Stimulated activated CD8-positive, alpha-beta memory T cell treated with anti-CD3 and anti-CD28 coated beads, Interleukin-12 subunit alpha, Interleukin-12 subunit beta, amount 100 ng/mL, for 24 hours (primary cell): Measurements from ENCODE around the gene RSPO3.
"Not testable (repeated sequence)": the region's sequence is repeated elsewhere in the genome, so short reads cannot be mapped to it uniquely, and the experiment has no call there.

Experiments
- DNase-seq: peaks from one replicate; pipeline ENCODE4 v3.0.0-alpha.2; 2020; ENCODE audit errors: extremely low read depth

Gene RSPO3

DNA sequence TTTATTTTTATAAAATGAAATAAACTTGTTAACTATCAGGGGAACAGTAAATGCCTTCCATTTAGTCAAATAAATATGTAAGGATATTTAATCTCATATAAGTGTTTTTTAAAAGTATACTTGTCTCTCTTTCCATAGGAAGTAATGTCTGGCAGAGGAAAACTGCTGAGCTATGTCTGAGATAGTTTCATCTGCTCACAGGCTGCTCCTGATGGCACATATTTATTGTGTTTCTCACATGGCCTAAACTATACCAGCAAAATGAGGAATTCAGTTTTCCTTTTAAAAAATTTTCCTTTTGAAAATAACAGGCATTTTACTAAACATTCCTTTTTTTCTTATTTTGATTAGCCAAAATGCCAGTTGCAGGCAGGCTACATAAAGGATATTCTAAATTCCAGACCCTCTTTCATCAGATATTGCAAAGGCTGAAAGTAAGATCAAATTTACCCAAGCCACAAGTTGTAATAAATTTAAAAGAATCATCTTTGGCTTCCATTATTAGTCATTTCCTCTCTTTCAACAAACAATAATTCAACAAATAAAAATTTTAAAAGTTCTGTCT lies 88.1 kb downstream of the RSPO3 start:
- no peak for DNase-seq

- no peak for DNase-seq
Observed at GRCh38 chr6:127207591-127208120, 89.2 kb downstream of the RSPO3 start.

DNA sequence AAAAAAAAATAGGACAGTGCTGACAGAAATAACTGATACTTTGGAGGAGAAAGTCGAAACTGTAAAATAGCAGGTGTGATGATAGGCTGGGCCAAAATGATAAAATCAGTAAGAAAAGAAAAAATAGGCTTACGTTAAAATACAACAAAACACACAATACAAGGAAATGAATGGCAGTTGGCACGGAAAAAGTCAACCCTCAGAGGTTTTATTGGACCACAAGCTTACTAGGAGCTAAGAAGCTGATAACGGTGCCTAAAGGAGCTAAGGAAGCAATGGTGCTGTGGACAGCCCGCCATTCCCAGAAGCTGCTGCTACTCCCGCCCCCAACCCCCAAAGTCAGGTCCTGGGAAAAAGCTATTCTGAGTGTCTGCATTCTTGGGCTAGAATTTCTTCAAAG lies 92.3 kb downstream of the RSPO3 start:
- DNase-seq: no peak

- DNase-seq: no peak
Observed at GRCh38 chr6:127212376-127212775, 93.9 kb downstream of the RSPO3 start.

- DNase-seq: not testable (repeated sequence)
Observed at GRCh38 chr6:127214032-127214431, 95.6 kb downstream of the RSPO3 start.

DNA sequence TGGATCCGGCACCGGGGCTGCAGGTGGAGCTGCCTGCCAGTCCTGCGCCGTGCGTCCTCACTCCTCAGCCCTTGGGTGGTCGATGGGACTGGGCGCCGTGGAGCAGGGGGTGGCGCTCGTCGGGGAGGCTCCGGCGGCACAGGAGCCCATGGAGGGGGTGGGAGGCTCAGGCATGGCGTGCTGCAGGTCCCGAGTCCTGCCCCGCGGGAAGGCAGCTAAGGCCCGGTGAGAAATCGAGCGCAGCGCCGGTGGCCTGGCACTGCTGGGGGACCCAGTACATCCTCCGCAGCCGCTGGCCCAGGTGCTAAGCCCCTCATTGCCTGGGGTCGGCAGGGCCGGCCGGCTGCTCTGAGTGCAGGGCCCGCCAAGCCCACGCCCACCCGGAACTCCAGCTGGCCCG lies 96.1 kb downstream of the RSPO3 start:
- DNase-seq: not testable (repeated sequence)

GRCh38 chr6:127215931-127216330 lies 97.5 kb downstream of the RSPO3 start:
- DNase-seq: no peak

DNA sequence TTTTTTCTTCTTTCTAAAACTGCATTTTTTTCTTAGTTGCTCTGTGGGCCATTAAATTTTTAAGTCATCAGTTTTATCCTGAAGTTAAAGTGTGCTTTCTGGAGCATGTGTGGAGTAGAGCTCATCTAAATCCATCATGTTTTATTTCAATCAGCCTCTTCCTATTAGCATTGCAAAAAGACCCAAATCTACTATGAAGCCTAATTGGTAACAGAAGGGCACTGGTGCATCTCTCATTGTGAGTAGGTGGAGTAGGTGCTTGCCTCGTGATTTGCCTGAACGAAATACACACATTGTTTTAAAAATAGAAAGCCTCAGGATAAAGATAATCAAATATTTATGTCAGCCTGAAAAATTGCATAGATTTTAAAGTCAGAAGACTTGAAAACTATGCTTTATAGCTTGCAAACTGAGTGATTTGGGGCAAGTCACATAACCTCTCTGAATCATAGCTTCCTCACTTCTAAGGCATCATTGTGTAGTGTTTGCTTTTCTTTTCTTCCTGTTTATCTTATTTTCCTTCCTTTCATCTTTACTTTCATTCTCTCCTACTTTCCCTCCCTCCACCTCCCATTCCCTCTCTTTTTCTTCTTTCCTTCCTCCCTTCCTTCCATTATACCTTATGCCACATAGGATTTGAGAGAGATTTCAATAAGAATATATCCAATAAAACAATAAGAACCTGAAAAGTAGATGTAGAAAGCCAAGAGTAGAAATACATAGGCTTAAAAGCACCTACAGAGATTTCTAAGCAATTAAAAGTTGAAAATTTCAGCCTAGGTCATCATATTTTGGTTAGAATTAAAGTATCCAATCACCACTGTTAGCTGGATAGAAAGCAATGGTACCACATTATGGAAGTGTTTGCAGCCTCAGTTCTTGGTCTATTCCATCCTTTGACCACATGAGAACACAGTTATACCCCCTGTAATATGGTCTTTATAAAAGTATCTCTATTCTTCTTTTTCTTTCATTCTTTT lies 98.6 kb downstream of the RSPO3 start:
- DNase-seq: no peak

GRCh38 chr6:127219869-127220268 lies 101.4 kb downstream of the RSPO3 start:
- no peak for DNase-seq

GRCh38 chr6:127221201-127221600 lies 102.7 kb downstream of the RSPO3 start:
- DNase-seq: no peak

DNA sequence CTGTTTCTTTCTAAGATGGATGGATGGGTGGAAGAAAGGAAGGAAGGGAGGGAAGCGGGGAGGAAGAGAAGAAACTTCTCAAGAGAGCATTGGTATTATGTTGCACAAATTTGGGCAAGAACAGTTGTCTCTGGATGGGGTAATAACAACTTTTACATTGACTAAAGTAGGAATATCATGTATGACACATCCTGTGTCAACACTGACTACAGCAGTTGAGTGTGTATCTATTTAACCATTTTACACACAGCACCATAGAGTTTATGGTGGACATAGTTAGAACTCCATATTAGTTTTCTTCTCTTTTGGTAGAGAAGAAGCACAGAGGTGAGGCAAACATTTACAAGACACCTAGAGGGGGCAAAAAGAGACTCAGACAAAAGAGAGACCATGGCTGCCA lies 103.9 kb downstream of the RSPO3 start:
- DNase-seq: no peak

DNA sequence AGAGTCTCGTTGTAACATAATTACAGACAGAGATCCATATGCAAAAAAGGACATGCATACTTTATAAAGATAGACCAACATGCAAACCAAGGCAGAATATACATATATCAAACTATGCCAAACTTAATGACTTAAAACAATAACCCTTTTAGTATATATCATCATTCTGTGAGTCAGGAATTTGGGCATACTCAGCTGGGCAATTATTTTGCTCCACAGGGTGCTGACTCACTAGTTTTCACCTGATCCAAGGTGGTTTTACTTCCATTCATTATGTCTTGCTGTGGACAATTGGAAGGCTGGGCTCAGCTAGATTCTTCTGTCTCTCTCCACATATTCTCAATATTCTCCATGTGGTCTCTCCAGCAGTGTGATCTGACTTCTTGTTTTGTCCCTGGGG lies 107.0 kb downstream of the RSPO3 start:
- no peak for DNase-seq

GRCh38 chr6:127233819-127234218 lies 115.3 kb downstream of the RSPO3 start:
- not testable (repeated sequence) for DNase-seq

DNA sequence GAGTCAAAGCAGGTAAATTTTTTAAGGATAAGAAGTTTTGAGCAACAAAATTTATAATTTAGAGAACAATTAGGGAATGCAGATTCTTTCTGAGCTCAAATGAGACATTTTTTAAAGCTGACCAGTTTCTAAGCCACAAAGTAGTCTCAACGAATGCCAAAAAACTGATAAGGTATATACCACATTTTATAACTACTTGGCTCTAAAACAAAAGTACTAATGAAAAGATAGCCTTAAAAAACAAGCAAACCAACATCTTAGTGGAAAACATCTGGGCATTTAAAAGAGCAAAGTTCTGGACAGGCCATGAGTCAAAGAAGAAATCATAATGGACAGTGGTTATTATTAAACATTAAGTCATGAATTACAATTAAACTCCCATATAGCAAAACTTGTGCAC lies 125.0 kb downstream of the RSPO3 start:
- no peak for DNase-seq
